Measurements from ENCODE around the gene RHOG.
A peak's percentile ranks its signal among the peaks of the same experiment; 100 is the strongest.
"Not testable (repeated sequence)": the region's sequence is repeated elsewhere in the genome, so short reads cannot be mapped to it uniquely, and the experiment has no call there.

The RHOG gene

DNA sequence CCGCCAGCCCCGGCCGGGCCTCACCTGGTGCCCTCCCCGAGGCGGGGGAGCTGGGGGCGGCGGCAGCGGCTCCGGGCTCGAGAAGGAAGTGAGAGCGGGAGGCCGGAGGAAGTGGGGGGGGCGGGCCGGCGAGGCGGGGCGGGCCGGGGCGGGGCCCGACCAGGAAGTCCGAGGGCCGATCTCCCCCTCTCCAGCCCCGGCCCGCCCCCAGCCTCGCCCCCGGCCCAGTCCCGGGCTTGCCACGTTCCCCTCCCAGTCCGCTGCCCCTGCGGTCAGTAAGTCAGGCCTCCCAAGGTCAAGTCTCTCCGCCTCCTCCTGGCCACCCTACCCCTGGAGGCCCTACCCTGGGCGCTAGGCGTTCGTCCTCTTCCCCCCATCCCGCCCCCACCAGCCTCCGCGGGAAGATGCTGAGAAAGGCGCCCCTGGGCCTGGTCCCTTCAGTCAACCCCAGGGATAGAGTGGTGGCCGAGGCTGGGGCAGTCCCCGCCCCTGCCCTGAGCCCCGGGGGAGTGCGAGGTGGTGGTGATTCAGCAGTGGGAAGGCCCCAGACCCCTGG, at the start of gene RHOG:
TSS of gene RHOG (minus strand) at position 90 of the 556 bp plus-strand sequence. CDS start 12,821 bp downstream, outside the sequence.
- peak; percentile 64 for DNase-seq (ENCODE audit: low read depth)

DNA sequence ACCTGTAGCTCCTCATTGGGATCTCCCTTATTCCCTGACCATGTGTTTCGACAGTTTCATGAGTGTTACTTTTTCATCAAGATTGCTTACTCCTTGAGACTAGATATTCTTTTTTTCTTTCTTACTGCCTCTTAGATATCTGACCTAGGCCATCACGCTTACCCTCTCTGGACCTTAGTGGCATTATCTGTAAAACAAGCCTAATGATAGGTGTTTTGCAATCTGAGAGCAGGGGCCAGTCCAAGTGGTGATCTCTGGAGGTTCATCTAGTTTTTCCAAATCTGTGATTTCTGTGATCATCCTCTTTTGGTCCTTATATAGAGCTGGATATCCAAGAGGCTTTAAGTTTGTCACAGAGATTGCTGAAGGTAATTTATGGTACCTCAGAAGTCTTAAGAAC, 49.3 kb upstream of the RHOG start:
- no peak for DNase-seq (ENCODE audit: low read depth)

DNA sequence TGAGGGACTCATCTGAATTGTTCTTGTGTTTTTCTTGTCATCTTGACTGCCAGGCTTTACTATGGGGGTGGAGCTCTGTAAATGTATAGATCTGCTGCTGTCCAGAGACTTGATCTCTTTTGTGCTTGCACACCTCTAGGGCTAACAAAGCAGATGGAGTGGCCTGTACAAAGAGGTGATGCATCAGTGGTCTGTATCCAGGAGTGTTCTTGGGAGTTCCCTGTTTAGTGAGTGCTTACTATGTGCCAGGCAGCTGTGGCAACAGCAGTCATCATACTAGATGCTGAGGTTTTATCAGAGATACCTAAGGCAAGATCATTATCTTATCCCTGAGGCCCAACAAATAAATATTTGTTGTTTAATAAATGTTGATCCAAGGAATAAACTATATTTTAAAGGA, 48.1 kb upstream of the RHOG start:
- DNase-seq (ENCODE audit: low read depth), result no peak

DNA sequence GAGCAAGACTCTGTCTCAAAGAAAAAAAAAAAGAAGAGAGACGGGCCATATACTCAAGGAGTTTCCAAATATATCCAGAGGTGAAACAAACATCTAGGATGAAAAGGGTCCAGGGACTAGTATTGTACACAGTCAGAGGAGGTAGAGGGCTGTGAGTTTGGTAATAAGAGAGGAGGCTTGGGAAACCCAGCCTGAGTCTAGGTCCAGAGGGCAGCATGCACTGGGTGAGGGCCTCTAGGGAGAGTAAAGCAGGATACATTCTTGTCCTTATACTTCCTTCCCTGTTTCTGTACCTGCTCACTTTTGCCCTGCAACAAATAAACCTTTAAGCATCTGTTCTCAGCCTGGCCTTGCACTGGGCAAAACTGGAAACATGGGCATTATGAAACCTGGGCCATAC, 46.2 kb upstream of the RHOG start:
- no peak for DNase-seq (ENCODE audit: low read depth)

DNA sequence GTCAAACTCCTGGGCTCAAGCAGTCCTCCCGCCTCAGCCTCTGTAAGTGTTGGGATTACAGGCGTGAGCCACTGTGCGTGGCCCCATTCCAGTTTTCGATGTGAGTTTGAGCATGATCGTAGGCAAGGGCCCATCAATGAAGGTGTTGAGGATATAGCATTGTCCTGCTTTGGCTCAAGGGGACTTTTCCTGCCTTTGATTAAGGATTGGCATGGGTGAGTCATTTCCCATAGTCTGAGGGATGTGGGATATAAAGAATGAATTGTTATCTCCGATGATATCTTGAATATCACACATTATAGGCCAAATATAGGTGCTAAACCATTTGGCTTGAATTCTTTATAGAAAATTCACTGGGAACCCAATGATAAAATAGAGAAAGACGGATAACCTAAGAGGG, 45.1 kb upstream of the RHOG start:
- DNase-seq (ENCODE audit: low read depth), result no peak

DNA sequence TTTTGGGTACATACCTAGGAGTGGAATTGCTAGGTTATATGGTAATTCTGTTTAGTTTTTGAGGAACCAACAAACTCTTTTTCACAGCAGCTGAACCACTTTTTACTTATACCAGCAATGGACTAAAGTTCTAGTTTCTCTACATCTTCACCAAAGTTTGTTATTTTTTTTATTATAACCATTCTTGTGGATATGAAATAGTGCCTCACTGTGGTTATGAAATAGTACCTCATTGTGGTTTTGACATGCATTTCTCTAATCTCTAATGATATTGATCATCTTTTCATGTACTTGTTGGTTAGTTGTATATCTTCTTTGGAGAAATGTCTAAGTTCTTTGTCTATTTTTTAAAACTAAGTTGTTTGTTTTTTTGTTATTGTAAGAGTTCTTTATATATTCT, 41.9 kb upstream of the RHOG start:
- no peak for DNase-seq (ENCODE audit: low read depth)

DNA sequence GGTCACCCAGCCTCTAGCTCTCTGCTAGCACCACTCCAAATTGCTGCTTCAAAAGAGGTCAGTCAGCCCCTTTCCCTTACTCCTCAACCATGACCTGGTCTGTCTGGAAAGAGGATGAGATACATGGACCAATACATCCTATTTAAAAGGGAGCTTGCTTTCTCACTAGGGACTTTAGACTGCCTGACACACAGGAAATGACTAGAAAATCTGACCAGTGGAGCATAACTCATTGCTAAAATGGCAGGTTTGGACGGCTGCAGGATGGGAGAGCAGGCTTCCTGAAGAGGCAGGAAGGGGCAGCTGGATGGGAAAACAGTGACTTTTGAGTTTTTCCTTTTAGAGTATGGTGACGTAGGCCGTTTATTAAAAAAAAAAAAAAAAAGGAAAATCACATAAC, 40.0 kb upstream of the RHOG start:
- no peak for DNase-seq (ENCODE audit: low read depth)

DNA sequence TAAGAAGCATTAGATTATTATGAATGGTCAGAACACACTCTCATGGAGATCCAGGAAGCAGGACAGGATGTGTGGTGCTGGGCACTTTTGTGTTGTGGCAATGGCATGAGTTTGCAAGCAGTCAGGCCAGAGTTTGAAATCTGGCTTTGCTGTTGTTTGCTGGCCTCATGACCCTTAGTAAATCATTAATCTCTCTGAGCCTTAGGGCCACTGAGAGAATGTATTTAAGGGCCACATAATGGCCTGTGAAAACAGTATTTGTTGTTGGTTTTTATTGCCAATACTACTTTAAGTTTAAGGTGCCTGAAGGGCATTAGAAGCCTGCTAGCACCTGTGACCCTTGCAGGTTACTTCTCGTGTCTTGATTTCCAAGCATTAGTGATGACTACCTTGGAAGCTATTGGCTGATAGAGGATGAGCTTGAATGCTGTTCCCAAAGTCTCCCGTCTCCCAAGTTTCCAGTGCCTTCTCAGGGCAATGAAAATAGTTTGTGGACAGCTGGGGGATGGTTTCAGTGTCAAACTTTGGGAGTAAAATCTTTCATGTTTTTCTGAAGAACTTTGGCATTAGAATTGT, 39.3 kb upstream of the RHOG start:
- no peak for DNase-seq (ENCODE audit: low read depth)

DNA sequence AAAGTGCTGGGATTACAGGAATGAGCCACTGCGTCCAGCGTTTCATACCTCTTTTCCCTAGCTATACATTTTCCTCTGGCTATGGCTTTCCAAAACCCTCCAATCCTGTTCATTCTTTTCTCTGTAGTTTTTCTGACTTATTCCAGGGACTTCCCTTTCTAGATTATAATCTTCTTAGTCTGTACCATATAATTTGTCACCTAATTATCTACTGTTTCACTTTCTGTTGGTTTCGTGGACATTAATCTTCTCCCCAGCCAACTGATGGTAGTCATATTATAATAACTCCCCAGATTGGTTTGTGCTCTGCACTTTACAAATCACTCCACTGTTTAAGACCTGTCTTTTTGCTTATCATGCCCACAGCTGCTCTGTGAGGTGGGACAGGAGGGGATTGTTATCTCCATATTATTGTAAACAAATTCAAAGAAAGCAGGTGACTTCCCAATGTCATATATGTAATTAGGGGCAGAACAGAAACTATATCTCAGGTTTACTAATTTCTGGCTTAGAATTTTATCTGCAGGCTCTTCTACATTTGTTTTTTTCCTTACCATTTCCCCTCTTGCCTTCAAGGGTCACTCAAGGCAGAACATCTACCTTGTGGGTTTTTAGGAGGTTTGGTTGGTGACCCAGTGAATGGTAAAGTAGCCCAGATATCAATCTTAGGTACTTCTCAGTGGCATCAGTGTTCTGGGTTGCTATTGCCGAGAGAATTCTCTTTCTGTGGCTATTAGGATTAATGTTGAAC, 38.6 kb upstream of the RHOG start:
- DNase-seq (ENCODE audit: low read depth), result no peak

DNA sequence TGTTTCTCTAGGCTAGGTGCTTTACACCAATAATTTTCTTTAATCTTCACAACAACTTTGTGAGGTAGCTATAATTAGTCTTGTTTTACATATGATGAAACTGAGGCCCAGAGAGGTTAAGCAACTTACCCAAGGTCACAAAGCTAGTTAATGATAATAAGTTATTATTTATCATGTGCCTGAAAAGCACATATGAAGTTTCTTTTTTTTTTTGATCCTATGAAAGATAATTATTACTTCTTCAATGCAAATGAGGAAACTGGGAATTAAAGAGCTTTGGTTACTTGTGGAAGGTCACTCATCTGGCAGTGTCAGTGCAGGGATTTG, 37.5 kb upstream of the RHOG start:
- no peak for DNase-seq (ENCODE audit: low read depth)

DNA sequence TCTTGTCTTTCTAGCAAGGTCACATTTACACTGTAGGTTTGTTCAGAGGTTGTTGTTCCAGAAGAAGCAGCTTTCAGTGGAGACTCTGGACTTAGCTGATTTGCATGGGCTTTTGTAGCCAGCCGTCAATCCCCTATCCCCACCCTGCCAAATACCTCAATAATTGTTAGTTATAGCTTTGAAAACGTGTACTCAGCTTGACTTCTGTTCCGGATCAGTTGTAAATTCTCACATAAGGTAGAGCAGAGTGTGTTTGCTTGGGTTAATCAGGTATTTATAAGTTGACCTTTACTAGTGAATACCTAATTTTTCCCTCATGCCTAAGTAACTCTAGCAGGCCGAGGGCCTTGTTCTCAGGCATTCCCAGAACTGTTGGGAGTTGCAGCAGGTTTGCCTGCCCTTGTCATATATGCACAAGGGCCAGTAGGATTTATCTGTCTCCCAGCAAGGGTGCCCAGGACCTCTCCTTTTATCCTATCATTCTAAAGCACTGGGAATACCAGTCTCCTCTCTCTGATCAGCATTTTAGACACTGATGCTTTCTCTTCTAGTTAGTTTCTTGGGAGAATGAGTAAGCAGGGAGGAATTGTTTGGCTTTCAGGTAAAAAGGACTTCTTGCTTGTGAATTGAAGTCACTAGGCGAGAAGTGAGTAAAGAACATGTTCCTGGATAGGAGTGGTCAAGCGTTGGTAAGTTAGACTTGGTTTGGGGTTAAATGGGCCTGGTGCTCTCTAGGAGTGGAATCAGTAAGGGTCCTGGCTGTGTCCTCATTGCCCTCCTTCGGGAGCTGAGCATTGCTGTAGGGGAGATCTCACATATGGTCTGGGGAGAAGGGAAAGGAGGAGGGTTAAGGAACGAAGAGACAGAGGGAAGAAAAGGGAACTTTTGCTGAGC, 36.9 kb upstream of the RHOG start:
- no peak for DNase-seq (ENCODE audit: low read depth)

DNA sequence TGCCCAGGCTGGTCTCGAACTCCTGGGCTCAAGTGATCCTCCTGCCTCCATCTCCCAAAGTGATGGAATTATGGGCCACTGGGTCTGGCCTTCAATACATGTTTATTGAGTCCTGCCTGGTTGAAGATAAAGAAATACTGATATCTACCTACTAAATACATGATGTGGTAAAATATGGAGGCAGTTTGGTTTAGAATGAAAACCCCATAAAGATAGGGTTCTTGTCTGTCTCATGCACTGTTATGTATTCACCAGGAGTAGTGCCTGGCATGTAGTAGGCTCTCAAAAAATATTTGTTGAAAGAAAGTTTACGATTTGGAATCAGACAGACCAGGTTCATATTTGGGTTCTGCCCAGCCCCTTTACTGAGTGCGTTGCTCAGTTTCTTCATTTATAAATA, 35.9 kb upstream of the RHOG start:
- DNase-seq (ENCODE audit: low read depth), result no peak

DNA sequence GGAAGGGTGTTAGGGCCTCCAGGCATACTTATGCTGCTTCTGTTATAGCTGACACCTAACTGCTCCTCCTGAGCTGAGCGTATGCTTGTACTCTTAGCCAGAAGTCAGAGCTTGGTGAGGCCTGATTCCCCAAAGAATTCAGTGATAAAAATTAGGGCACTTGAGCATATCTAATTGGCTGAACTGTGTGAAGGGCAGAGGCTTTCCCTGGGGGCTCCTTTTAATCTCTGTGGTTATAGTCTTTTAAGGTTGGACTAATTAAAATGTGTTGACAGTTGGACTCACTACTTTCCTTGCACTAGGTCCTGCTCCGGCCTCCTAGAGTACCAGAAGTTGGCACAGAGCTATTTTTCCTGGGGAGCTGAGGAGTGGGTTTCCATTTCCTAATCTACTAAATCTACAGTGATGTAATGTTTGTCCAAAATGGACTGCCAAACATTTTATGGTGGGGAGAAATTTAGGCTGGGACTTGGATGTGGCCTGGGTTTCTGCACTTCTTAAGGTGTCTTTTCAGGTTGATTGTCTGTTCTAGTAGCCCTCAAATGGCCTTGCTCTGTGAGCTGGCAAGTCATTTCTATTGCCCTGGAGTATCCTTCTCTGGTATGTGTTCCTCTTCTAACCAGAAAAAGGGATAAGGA, 33.1 kb upstream of the RHOG start:
- DNase-seq (ENCODE audit: low read depth), result no peak

DNA sequence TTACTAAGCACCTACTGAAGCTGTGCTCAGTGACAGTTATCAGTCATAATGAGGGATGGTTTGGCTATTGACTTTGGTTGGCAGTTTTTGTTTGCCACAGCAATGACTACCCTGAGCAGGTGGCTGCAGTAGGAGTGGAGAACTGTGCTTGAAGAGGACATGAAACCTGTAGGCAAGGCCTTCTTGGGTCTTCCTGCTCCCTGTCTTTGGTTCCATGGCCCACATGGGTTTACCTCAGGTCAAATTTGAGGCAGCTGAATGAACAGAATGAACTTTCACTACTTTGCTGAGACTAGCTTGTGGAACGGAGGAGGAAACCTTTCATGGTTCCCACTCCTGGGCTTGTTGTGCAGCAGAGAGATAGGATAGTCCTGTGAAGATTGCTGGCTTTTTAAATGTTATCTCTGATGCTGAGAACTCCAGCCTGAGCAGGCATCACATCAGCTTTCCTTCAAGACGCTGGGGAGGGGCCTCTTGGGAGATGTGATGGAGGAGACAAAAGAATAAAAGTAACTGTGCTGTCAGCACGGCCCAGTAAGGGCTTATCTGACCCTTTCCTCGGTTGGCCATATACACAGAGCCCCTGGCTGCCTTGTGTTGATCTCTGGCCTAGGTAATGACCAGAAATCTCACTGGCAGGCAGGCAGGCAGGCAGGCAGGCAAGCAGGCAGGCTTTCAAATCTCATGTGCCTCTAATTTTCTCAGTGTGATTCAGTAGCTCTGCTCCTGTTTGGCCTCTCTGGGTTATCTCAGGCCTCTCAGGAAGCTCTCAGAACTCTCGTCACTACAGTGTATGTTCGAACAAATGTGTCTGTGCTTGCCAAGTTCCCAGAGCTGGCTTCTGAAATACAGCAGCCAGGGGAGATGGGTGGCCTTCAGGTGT, 26.7 kb upstream of the RHOG start:
- DNase-seq (ENCODE audit: low read depth), result no peak

DNA sequence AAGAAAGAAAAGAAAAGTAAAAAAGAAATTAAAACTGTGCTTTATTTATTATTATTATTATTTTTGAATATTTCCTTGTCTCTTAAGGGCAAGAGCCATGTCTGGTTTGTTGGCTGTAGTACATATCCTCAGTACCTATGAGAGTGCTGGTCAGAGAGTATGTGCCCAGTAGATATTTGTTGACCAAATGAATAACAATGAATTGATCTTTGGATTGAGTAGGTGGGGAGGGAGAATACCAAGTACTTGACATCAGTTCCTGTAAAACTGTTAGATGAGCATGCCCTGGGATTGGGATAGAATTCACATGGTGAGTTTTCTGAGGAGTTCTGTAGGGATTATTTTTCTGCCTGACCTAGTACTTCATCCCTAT, 26.1 kb upstream of the RHOG start:
- DNase-seq (ENCODE audit: low read depth), result no peak

DNA sequence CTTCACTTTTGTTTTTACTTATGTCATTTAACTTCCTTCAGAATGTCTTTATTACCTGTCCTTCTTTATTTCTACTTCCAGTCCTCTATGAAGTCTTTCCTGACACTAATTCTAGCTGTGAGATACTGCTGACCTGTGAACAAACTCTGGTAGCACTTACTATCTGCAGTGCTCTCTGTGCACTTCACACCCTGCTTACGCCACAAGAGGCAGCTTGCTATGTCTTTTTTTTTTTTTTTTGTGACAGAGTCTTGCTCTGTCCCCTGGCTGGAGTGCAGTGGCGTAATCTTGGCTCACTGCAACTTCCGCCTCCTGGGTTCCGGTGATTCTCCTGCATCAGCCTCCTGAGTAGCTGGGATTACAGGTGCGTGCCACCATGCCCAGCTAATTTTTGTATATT, 25.4 kb upstream of the RHOG start:
- no peak for DNase-seq (ENCODE audit: low read depth)

DNA sequence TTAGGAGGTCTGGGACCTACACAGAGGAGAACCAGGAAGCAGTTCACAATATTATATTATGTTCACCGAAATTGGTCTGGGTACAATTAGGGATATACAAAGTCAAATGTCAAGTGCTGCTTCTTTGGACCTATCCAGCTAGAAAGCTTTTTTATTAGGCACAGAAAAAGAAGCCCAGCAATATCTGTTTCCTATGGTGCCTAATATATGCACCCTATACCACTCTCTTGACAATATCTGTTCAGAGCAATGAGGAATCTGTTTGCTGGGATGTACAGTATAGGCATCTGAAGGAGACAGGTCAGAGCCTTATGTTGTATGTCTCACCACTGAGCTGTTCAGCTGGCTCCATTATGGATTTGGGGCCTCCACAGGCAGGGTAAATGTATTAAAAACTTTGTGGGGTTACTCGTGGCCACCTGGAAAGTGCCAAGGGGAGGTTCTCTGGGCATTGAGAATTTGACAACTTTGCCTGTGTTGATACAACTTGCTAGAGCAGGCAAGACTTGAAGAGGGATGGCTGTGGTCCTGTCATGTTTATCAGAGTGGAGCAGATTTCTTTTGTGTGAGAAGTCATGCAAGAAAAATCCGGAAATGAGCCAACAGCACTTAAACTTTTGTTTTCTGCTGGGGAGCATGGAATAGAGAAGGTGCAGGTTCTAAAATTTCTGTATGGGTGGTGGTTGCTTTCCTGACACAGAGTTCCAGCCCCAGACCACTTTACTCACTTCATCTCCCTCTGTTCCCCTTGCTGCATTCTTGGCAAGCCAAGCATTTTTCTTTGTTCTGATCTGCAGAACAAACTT, 24.8 kb upstream of the RHOG start:
- peak; percentile 24 for DNase-seq (ENCODE audit: low read depth)

DNA sequence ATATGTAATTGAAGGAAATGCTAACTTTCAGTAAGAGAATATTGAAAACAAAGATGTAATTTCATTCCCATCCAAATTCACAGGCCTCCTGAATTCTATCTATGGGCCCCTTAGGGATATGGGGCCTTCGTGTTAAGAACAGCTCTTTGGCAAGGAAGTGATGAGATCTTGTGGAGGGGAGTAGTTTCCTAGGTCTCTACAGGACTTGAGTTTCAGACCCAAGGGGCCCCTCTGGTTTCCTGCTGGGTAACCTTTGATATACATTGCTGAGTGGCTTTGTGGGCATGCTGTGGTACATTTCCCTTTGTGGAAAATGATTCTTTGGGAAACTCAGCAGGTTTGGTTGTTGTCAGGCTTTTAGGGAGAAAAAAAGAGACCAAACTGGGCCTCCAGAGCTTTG, 20.9 kb upstream of the RHOG start:
- DNase-seq (ENCODE audit: low read depth), result no peak

DNA sequence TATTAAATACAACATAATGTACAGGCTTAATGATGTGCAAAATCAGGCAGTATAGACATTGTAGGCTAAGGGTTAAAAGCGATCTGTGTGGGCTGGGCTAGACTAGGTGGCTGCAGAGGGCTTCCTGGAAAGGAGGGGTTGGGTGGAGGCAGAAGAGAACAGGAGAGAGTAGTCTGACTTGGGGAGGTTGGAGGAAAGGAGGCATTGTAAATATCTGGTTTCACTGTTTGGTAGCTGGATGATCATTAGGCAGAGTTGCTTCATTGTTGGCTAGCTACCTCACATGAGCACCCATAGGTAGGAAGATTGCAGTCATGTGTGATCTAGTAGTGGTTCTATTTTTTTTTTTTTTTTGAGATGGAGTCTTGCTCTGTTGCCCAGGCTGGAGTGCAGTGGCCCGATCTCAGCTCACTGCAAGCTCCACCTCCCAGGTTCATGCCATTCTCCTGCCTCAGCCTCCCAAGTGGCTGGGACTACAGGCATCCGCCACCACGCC, 20.2 kb upstream of the RHOG start:
- not testable (repeated sequence) for DNase-seq (ENCODE audit: low read depth)

DNA sequence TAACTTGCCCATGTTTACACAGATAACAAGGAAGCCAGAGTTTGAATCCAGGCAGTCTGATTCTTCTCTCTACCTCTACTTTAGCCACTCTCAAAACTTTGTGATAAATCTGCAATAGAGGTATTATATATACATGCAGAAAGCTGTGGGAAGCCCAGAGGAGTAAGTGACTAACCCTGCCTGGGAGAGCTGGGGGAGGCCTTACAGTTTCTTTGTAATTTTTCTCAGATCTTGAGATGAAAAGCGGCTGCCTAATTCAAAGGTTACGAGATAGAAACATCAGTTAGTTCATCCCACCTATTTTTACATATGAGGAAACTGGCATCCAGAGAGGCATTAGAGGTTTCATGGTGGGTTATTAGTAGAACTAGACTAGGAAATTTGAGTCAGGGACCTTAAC, 19.6 kb upstream of the RHOG start:
- DNase-seq (ENCODE audit: low read depth), result no peak
